Esophagus squamous epithelium (tissue), 4 donors: ENCODE results near the gene CDKN2AIP.

ENCODE experiments used
- CTCF ChIP-seq, 6 experiments: fragments of 450-650 bp in 4 of 6; fragments of 200-600 bp in 2 of 6; sonication (generic) in 2 of 6; IDR thresholded peaks; one replicate each; pipeline ENCODE4 v1.5.1; 2016 to 2019; ENCODE audit warnings: antibody characterized with exemption in 6 of 6, mild to moderate bottlenecking in 4 of 6, moderate library complexity in 4 of 6
- POLR2A ChIP-seq, 4 donors: fragments of 450-650 bp; IDR thresholded peaks; one replicate each; pipeline ENCODE4 v1.6.1; 2017; ENCODE audit warnings: antibody characterized with exemption in 4 of 4, mild to moderate bottlenecking in 4 of 4, moderate library complexity in 3 of 4

- no peak for TF ChIP-seq CTCF (IDR thresholded peaks at IDR 0.05)
- TF ChIP-seq POLR2A (IDR thresholded peaks at IDR 0.05), result no peak
Observed at GRCh38 chr4:183437452-183437851, 7.0 kb upstream of the CDKN2AIP start.
